ENCODE data around the gene SAA4. TPM values are rescaled to one million over a fixed set of nuclear protein-coding genes. Genes with fewer than 3 reads are reported as not detected.
A peak's percentile ranks its signal among the peaks of the same experiment; 100 is the strongest.

Gene SAA4
- polyA plus RNA-seq, 3 donors = not detected

GRCh38 chr11:18222814-18223421, 13.7 kb downstream of the SAA4 start:
- H3K36me3 ChIP-seq (replicated peaks in 1 of 2; ENCODE audit: control insufficient read depth in 1 of 2, insufficient read depth in 2 of 2, low read length in 2 of 2) = no peaks in the 10 kb centered on the region
- 92% methylated on average over 2 of the region's 3 CpGs for WGBS (ENCODE audit: insufficient coverage)
- peaks cover 0 to 10% (median 7%) of the 10 kb centered on the region in 7 donors for H3K9me3 Mint-ChIP-seq
- H3K4me3 Mint-ChIP-seq = peak overlapping the region in 1 of 2 donors; percentile 33
- H3K27me3 ChIP-seq (ENCODE audit: control insufficient read depth in 2 of 2, insufficient read depth in 2 of 2, low read length in 2 of 2) = no peaks in the 10 kb centered on the region
- no peak for DNase-seq
- H3K79me2 ChIP-seq (ENCODE audit: insufficient read depth, low read length) = no peaks in the 10 kb centered on the region
- H3K27me3 Mint-ChIP-seq (ENCODE audit: low read depth in 3 of 3) = peaks cover 3 to 11% (median 11%) of the 10 kb centered on the region in 3 donors
- H3K27ac Mint-ChIP-seq = peak overlapping the region in 1 of 7 donors; percentile 17
- H3K36me3 Mint-ChIP-seq = no peaks in the 10 kb centered on the region
- TF ChIP-seq CTCF (IDR thresholded peaks at IDR 0.05) = no peak
- no peaks in the 10 kb centered on the region for H4K20me1 ChIP-seq (ENCODE audit: insufficient read depth, low read length)
- no peaks in the 10 kb centered on the region for H3K4me1 ChIP-seq (ENCODE audit: control insufficient read depth in 1 of 2, insufficient read depth in 2 of 2, low read length in 2 of 2)
- peaks cover 0 to 10% of the 10 kb centered on the region in 2 donors for H3K9me3 ChIP-seq (replicated peaks in 1 of 2; ENCODE audit: control insufficient read depth in 1 of 2, insufficient read depth in 1 of 2, low read length in 2 of 2)
- intact Hi-C loops (cut with micrococcal nuclease) = no loop called here
- no peak overlapping the region for H3K4me3 ChIP-seq (replicated peaks in 1 of 3; ENCODE audit: low read depth in 2 of 3, low read length in 3 of 3)
- no peak overlapping the region for H3K4me2 ChIP-seq (replicated peaks; ENCODE audit: extremely low read depth, low read length, poor library complexity, severe bottlenecking)
- no peaks in the 10 kb centered on the region for H3K4me1 Mint-ChIP-seq
- H3K27ac ChIP-seq (ENCODE audit: low read depth in 1 of 2, low read length in 2 of 2) = no peak overlapping the region
- H3K9ac ChIP-seq (ENCODE audit: insufficient read depth, low read length, poor library complexity, severe bottlenecking) = no peak overlapping the region
- no peak overlapping the region for H2AFZ ChIP-seq (ENCODE audit: insufficient read depth, low read depth, low read length, poor library complexity, severe bottlenecking)

- H2AFZ ChIP-seq (ENCODE audit: insufficient read depth, low read depth, low read length, poor library complexity, severe bottlenecking) = no peak overlapping the region
- H4K20me1 ChIP-seq (ENCODE audit: insufficient read depth, low read length) = no peaks in the 10 kb centered on the region
- H3K4me3 Mint-ChIP-seq = no peak overlapping the region
- no peak for TF ChIP-seq CTCF (IDR thresholded peaks at IDR 0.05)
- no peaks in the 10 kb centered on the region for H3K36me3 ChIP-seq (replicated peaks in 1 of 2; ENCODE audit: control insufficient read depth in 1 of 2, insufficient read depth in 2 of 2, low read length in 2 of 2)
- no peak overlapping the region for H3K4me3 ChIP-seq (replicated peaks in 1 of 3; ENCODE audit: low read depth in 2 of 3, low read length in 3 of 3)
- H3K9me3 Mint-ChIP-seq = peaks cover 0 to 10% (median 6%) of the 10 kb centered on the region in 7 donors
- H3K9me3 ChIP-seq (replicated peaks in 1 of 2; ENCODE audit: control insufficient read depth in 1 of 2, insufficient read depth in 1 of 2, low read length in 2 of 2) = peaks cover 0 to 10% of the 10 kb centered on the region in 2 donors
- H3K27me3 ChIP-seq (ENCODE audit: control insufficient read depth in 2 of 2, insufficient read depth in 2 of 2, low read length in 2 of 2) = peaks cover 2 to 8% of the 10 kb centered on the region in 2 donors
- H3K36me3 Mint-ChIP-seq = no peaks in the 10 kb centered on the region
- intact Hi-C loops (cut with micrococcal nuclease) = no loop called here
- H3K4me1 ChIP-seq (ENCODE audit: control insufficient read depth in 1 of 2, insufficient read depth in 2 of 2, low read length in 2 of 2) = no peaks in the 10 kb centered on the region
- no peak overlapping the region for H3K27ac ChIP-seq (ENCODE audit: low read depth in 1 of 2, low read length in 2 of 2)
- no peaks in the 10 kb centered on the region for H3K79me2 ChIP-seq (ENCODE audit: insufficient read depth, low read length)
- WGBS (ENCODE audit: insufficient coverage) = 75% methylated on average over 5 of the region's 5 CpGs
- H3K4me2 ChIP-seq (replicated peaks; ENCODE audit: extremely low read depth, low read length, poor library complexity, severe bottlenecking) = no peak overlapping the region
- DNase-seq = no peak
- no peak overlapping the region for H3K9ac ChIP-seq (ENCODE audit: insufficient read depth, low read length, poor library complexity, severe bottlenecking)
- H3K27me3 Mint-ChIP-seq (ENCODE audit: low read depth in 3 of 3) = peaks cover 9 to 20% (median 9%) of the 10 kb centered on the region in 3 donors
- no peaks in the 10 kb centered on the region for H3K4me1 Mint-ChIP-seq
- no peak overlapping the region for H3K27ac Mint-ChIP-seq
These were observed 15.2 kb downstream of the SAA4 start for GRCh38 chr11:18221274-18221876.
